H9 (cell line): ENCODE measurements around the gene CMYA5. TPM values are rescaled to one million over a fixed set of nuclear protein-coding genes. Genes with fewer than 3 reads are reported as not detected.

ENCODE experiments used
- DNase-seq: peaks from one replicate; pipeline ENCODE4 v3.0.0-alpha.2; 2017
- H2AFZ ChIP-seq: one replicate; pipeline ENCODE4 v1.6.1; 2013; ENCODE audit warnings: mild to moderate bottlenecking, low read length, control low read depth, moderate library complexity
- H2AK5ac ChIP-seq: 2 replicates; pipeline ENCODE4 v1.6.1; 2013; ENCODE audit warnings: low read length, control low read depth, mixed read lengths; ENCODE audit not compliant: insufficient read length
- H2BK120ac ChIP-seq: one replicate; pipeline ENCODE4 v1.6.1; 2013; ENCODE audit warnings: low read depth, mild to moderate bottlenecking, low read length, control low read depth, inconsistent platforms; ENCODE audit not compliant: poor library complexity, severe bottlenecking
- H2BK12ac ChIP-seq: 2 replicates; pipeline ENCODE4 v1.6.1; 2013; ENCODE audit warnings: low read length, control low read depth, mixed read lengths, low read depth; ENCODE audit not compliant: insufficient read length
- H2BK15ac ChIP-seq: 2 replicates; pipeline ENCODE4 v1.6.1; 2013; ENCODE audit warnings: low read depth, low read length, control low read depth
- H2BK20ac ChIP-seq: one replicate; pipeline ENCODE4 v1.6.1; 2013; ENCODE audit warnings: low read depth, mild to moderate bottlenecking, low read length, control low read depth, inconsistent platforms; ENCODE audit not compliant: poor library complexity, severe bottlenecking
- H2BK5ac ChIP-seq: 2 replicates; pipeline ENCODE4 v1.6.1; 2013; ENCODE audit warnings: low read length, control low read depth, mixed read lengths; ENCODE audit not compliant: insufficient read length
- H3K14ac ChIP-seq: 2 replicates; pipeline ENCODE4 v1.6.1; 2013; ENCODE audit warnings: low read length, control low read depth; ENCODE audit not compliant: insufficient read depth
- H3K18ac ChIP-seq: 2 replicates; pipeline ENCODE4 v1.6.1; 2013; ENCODE audit warnings: low read depth, mild to moderate bottlenecking, mixed read lengths, low read length, control low read depth; ENCODE audit not compliant: insufficient read length
- H3K23ac ChIP-seq: 2 replicates; pipeline ENCODE4 v1.6.1; 2013; ENCODE audit warnings: low read length, control low read depth, mixed read lengths, low read depth; ENCODE audit not compliant: insufficient read length
- H3K23me2 ChIP-seq: 2 replicates; pipeline ENCODE4 v1.6.1; 2013; ENCODE audit warnings: low read depth, mild to moderate bottlenecking, mixed read lengths, low read length, control low read depth; ENCODE audit not compliant: insufficient read length, poor library complexity, severe bottlenecking
- H3K27ac ChIP-seq: 2 replicates; pipeline ENCODE4 v1.5.1; 2013; ENCODE audit warnings: low read length, control low read depth, mixed read lengths, low read depth; ENCODE audit not compliant: insufficient read length
- H3K27me3 ChIP-seq: 2 replicates; pipeline ENCODE4 v1.6.1; 2013; ENCODE audit warnings: low read length, control low read depth, inconsistent platforms; ENCODE audit not compliant: insufficient read depth
- H3K4ac ChIP-seq: 2 replicates; pipeline ENCODE4 v1.6.1; 2013; ENCODE audit warnings: low read depth, mild to moderate bottlenecking, control low read depth, inconsistent platforms, low read length, moderate library complexity
- H3K4me1 ChIP-seq: 2 replicates; pipeline ENCODE4 v1.6.1; 2013; ENCODE audit warnings: low read length, control low read depth, inconsistent platforms; ENCODE audit not compliant: insufficient read depth
- H3K4me2 ChIP-seq: 2 replicates; pipeline ENCODE4 v1.6.1; 2013; ENCODE audit warnings: low read length, control low read depth, mixed read lengths; ENCODE audit not compliant: insufficient read length, insufficient read depth
- H3K56ac ChIP-seq: 2 replicates; pipeline ENCODE4 v1.6.1; 2013; ENCODE audit warnings: low read depth, mild to moderate bottlenecking, mixed read lengths, low read length, control low read depth; ENCODE audit not compliant: insufficient read length
- H3K79me1 ChIP-seq: 2 replicates; pipeline ENCODE4 v1.6.1; 2013; ENCODE audit warnings: low read depth, mild to moderate bottlenecking, moderate library complexity, low read length, control low read depth, inconsistent platforms; ENCODE audit not compliant: insufficient read depth, poor library complexity, severe bottlenecking
- H3K79me2 ChIP-seq: 2 replicates; pipeline ENCODE4 v1.6.1; 2013; ENCODE audit warnings: low read length, control low read depth, inconsistent platforms; ENCODE audit not compliant: insufficient read depth
- H3K9ac ChIP-seq: 2 replicates; pipeline ENCODE4 v1.6.1; 2013; ENCODE audit warnings: low read length, control low read depth, mixed read lengths; ENCODE audit not compliant: insufficient read length; ENCODE audit errors: extremely low read depth
- H3K9me3 ChIP-seq: one replicate; pipeline ENCODE4 v1.6.1; 2013; ENCODE audit warnings: low read depth, low read length, inconsistent platforms; ENCODE audit not compliant: control insufficient read depth
- H3T11ph ChIP-seq: one replicate; pipeline ENCODE4 v1.6.1; 2013; ENCODE audit warnings: mild to moderate bottlenecking, low read length, control low read depth, inconsistent platforms
- H4K20me1 ChIP-seq: one replicate; pipeline ENCODE4 v1.6.1; 2013; ENCODE audit not compliant: control insufficient read depth, insufficient read length, insufficient read depth
- H4K5ac ChIP-seq: 2 replicates; pipeline ENCODE4 v1.6.1; 2013; ENCODE audit warnings: low read depth, mild to moderate bottlenecking, mixed read lengths, low read length, control low read depth; ENCODE audit not compliant: insufficient read length
- H4K8ac ChIP-seq: replicated peaks from 2 replicates; pipeline ENCODE4 v1.6.1; 2013; ENCODE audit warnings: low read length, control low read depth, mixed read lengths, low read depth; ENCODE audit not compliant: insufficient read length
- H4K91ac ChIP-seq: 2 replicates; pipeline ENCODE4 v1.6.1; 2013; ENCODE audit warnings: low read depth, mild to moderate bottlenecking, moderate library complexity, mixed read lengths, low read length, control low read depth; ENCODE audit not compliant: insufficient read length
- H3K27ac Mint-ChIP-seq, 3 experiments: 2 replicates in 2 of 3; 3 replicates in 1 of 3; pipeline ENCODE4 v1.8.0; 2020 to 2021; ENCODE audit warnings: mixed read lengths in 3 of 3, mild to moderate bottlenecking in 1 of 3, moderate library complexity in 1 of 3
- H3K27me3 Mint-ChIP-seq: 2 replicates; pipeline ENCODE4 v1.8.0; 2021; ENCODE audit warnings: low read depth, mild to moderate bottlenecking, moderate library complexity, mixed read lengths
- H3K36me3 Mint-ChIP-seq, 3 experiments: 2 replicates in 2 of 3; 3 replicates in 1 of 3; pipeline ENCODE4 v1.8.0; 2020 to 2021; ENCODE audit warnings: low read depth in 3 of 3, mixed read lengths in 3 of 3; ENCODE audit not compliant: insufficient read depth in 1 of 3
- H3K4me1 Mint-ChIP-seq, 2 experiments: 2 replicates each; pipeline ENCODE4 v1.8.0; 2020; ENCODE audit warnings: mixed read lengths in 2 of 2
- H3K4me3 Mint-ChIP-seq, 2 experiments: 2 replicates in 1 of 2; 3 replicates in 1 of 2; pipeline ENCODE4 v1.8.0; 2020 to 2021; ENCODE audit warnings: mild to moderate bottlenecking in 2 of 2, mixed read lengths in 2 of 2, moderate library complexity in 1 of 2
- H3K9me3 Mint-ChIP-seq, 2 experiments: 2 replicates in 1 of 2; 3 replicates in 1 of 2; pipeline ENCODE4 v1.8.0; 2020; ENCODE audit warnings: mild to moderate bottlenecking in 2 of 2, mixed read lengths in 2 of 2, moderate library complexity in 1 of 2
- CTCF ChIP-seq: fragments of 200-600 bp; sonication (generic); conservative IDR thresholded peaks from 3 replicates; pipeline ENCODE4 v1.8.0; 2021; ENCODE audit warnings: antibody characterized with exemption, mild to moderate bottlenecking
- WGBS: extraction: QIAGEN DNeasy Blood & Tissue Kit; methylation state at CpG from one replicate; pipeline ENCODE4 v1.1.7; 2013; ENCODE audit warnings: missing lambda C conversion rate, low lambda C conversion rate, mixed read lengths; ENCODE audit not compliant: insufficient read length; ENCODE audit errors: extremely low coverage; 5-methylcytosine and 5-hydroxymethylcytosine counted together
- total RNA-seq: library from RNA; stranded (reverse); gene quantifications from 2 replicates; pipeline ENCODE4 v1.2.1, GENCODE V29; 2021

CMYA5 gene
- total RNA-seq, 1 experiment from 2014 or later: 1.8 TPM

GRCh38 chr5:79772651-79773050 lies 83.0 kb downstream of the CMYA5 start:
- peaks cover 9 to 22% (median 11%) of the 10 kb centered on the region in 3 experiments for H3K36me3 Mint-ChIP-seq
- H3K9me3 Mint-ChIP-seq: peaks cover 19 to 24% of the 10 kb centered on the region in 2 experiments
- no peak overlapping the region for H3K4me3 Mint-ChIP-seq
- H4K8ac ChIP-seq: no peak overlapping the region
- no peaks in the 10 kb centered on the region for H3K9me3 ChIP-seq
- H3T11ph ChIP-seq: no peak overlapping the region
- no peak overlapping the region for H2BK5ac ChIP-seq
- no peak overlapping the region for H3K56ac ChIP-seq
- no peak overlapping the region for H2BK15ac ChIP-seq
- no peak overlapping the region for H2AFZ ChIP-seq
- no peaks in the 10 kb centered on the region for H3K79me2 ChIP-seq
- no peaks in the 10 kb centered on the region for H3K4me1 ChIP-seq
- H2BK120ac ChIP-seq: no peak overlapping the region
- H2BK20ac ChIP-seq: no peak overlapping the region
- no peaks in the 10 kb centered on the region for H3K23me2 ChIP-seq
- no peaks in the 10 kb centered on the region for H4K20me1 ChIP-seq
- peaks cover 11 to 22% of the 10 kb centered on the region in 2 experiments for H3K4me1 Mint-ChIP-seq
- H3K4me2 ChIP-seq: no peak overlapping the region
- H3K23ac ChIP-seq: no peak overlapping the region
- no peak overlapping the region for H2BK12ac ChIP-seq
- H3K27me3 Mint-ChIP-seq: peaks cover 10% of the 10 kb centered on the region
- no CpG with 5 or more reads among the region's 5 CpGs for WGBS
- no peak for TF ChIP-seq CTCF
- H2AK5ac ChIP-seq: no peak overlapping the region
- no peak overlapping the region for H3K9ac ChIP-seq
- H3K18ac ChIP-seq: no peak overlapping the region
- H3K27ac Mint-ChIP-seq: no peak overlapping the region
- no peaks in the 10 kb centered on the region for H3K27me3 ChIP-seq
- H3K79me1 ChIP-seq: no peaks in the 10 kb centered on the region
- H3K27ac ChIP-seq: no peak overlapping the region
- H4K91ac ChIP-seq: no peak overlapping the region
- no peak overlapping the region for H3K14ac ChIP-seq
- no peak for DNase-seq
- H4K5ac ChIP-seq: no peak overlapping the region
- no peak overlapping the region for H3K4ac ChIP-seq
